ENCODE data around the gene VEGFB.
A peak's percentile ranks its signal among the peaks of the same experiment; 100 is the strongest.

VEGFB gene

GRCh38 chr11:64284962-64285884 lies 50.8 kb downstream of the VEGFB start, which contains the start of gene GPR137:
TSS of gene GPR137 (plus strand) at chr11:64285848. CDS start at chr11:64286525, 677 bp downstream.
- peak; percentile 88 for DNase-seq

GRCh38 chr11:64285885-64286800 lies 51.8 kb downstream of the VEGFB start:
- DNase-seq, result peak; percentile 76

- no peak for DNase-seq
Measured at GRCh38 chr11:64286801-64287159, 52.4 kb downstream of the VEGFB start.

- DNase-seq, result no peak
Measured at GRCh38 chr11:64287676-64288352, 53.4 kb downstream of the VEGFB start.

GRCh38 chr11:64288353-64288750 lies 54.0 kb downstream of the VEGFB start:
- DNase-seq, result no peak

All from NCI-H345 (cell line).